Liver (tissue), 9 donors: ENCODE measurements around the gene KIAA0753. TPM values are rescaled to one million over a fixed set of nuclear protein-coding genes. Genes with fewer than 3 reads are reported as not detected.

Experiments
- DNase-seq: peaks from one replicate; pipeline ENCODE4 v3.0.0-alpha.2; 2017; ENCODE audit warnings: low spot score
- H3K27ac ChIP-seq, 2 donors: one replicate each; pipeline ENCODE4 v1.7.0; 2013; ENCODE audit warnings: inconsistent platforms in 2 of 2, low read length in 2 of 2, control low read depth in 1 of 2, low read depth in 1 of 2, mild to moderate bottlenecking in 1 of 2
- H3K27me3 ChIP-seq, 4 donors: one replicate each; pipeline versions ENCODE4 v1.6.1 to v1.7.0; 2013; ENCODE audit warnings: low read length in 3 of 4, inconsistent platforms in 1 of 4, mild to moderate bottlenecking in 1 of 4, moderate library complexity in 1 of 4; ENCODE audit not compliant: control insufficient read depth in 4 of 4, insufficient read depth in 4 of 4
- H3K36me3 ChIP-seq, 4 donors: one replicate each; pipeline versions ENCODE4 v1.6.1 to v1.7.0; 2013; ENCODE audit warnings: low read length in 3 of 4, mild to moderate bottlenecking in 3 of 4, low read depth in 1 of 4, moderate library complexity in 1 of 4; ENCODE audit not compliant: control insufficient read depth in 4 of 4, insufficient read depth in 3 of 4
- H3K4me1 ChIP-seq, 4 donors: one replicate each; pipeline versions ENCODE4 v1.6.1 to v1.7.0; 2013; ENCODE audit warnings: low read length in 3 of 4, mild to moderate bottlenecking in 3 of 4, moderate library complexity in 1 of 4; ENCODE audit not compliant: control insufficient read depth in 4 of 4, insufficient read depth in 4 of 4
- H3K4me3 ChIP-seq, 3 donors: one replicate each; pipeline versions ENCODE4 v1.6.1 to v1.7.0; 2013; ENCODE audit warnings: low read length in 3 of 3, control low read depth in 1 of 3, low read depth in 1 of 3, mild to moderate bottlenecking in 1 of 3
- H3K9ac ChIP-seq, 2 donors: one replicate each; pipeline ENCODE4 v1.7.0; 2013; ENCODE audit warnings: low read length in 2 of 2, mild to moderate bottlenecking in 2 of 2, moderate library complexity in 2 of 2, control low read depth in 1 of 2, low read depth in 1 of 2
- H3K9me3 ChIP-seq, 4 donors: one replicate each; pipeline versions ENCODE4 v1.6.1 to v1.7.0; 2013; ENCODE audit warnings: low read length in 3 of 4; ENCODE audit not compliant: control insufficient read depth in 4 of 4
- CTCF ChIP-seq: fragments of 150-350 bp; IDR thresholded peaks from 2 replicates; pipeline ENCODE4 v1.5.1; 2017; ENCODE audit warnings: improper control_type of control experiment, low read depth, low read length; ENCODE audit not compliant: missing input control
- EGR1 ChIP-seq, 2 donors: IDR thresholded peaks; 2 replicates each; pipeline ENCODE4 v1.6.1; 2016 to 2018; ENCODE audit warnings: antibody characterized with exemption in 2 of 2, low read depth in 2 of 2
- FOXA1 ChIP-seq: IDR thresholded peaks from 2 replicates; pipeline ENCODE4 v1.6.1; 2016; ENCODE audit warnings: antibody characterized with exemption
- FOXA2 ChIP-seq: IDR thresholded peaks from 2 replicates; pipeline ENCODE4 v1.6.1; 2016; ENCODE audit warnings: antibody characterized with exemption
- GABPA ChIP-seq, 2 donors: IDR thresholded peaks in 1 of 2; conservative IDR thresholded peaks in 1 of 2; 2 replicates each; pipeline ENCODE4 v1.6.1; 2016; ENCODE audit warnings: antibody characterized with exemption in 2 of 2, mild to moderate bottlenecking in 1 of 2, moderate library complexity in 1 of 2
- HNF4A ChIP-seq, 2 donors: conservative IDR thresholded peaks; 2 replicates each; pipeline ENCODE4 v1.6.1; 2016; ENCODE audit warnings: antibody characterized with exemption in 2 of 2, mild to moderate bottlenecking in 2 of 2
- HNF4G ChIP-seq: IDR thresholded peaks from 2 replicates; pipeline ENCODE4 v1.6.1; 2016; ENCODE audit warnings: antibody characterized with exemption
- JUND ChIP-seq, 2 donors: IDR thresholded peaks; 2 replicates each; pipeline ENCODE4 v1.6.1; 2016; ENCODE audit warnings: antibody characterized with exemption in 2 of 2
- NR2F2 ChIP-seq: IDR thresholded peaks from 2 replicates; pipeline ENCODE4 v1.6.1; 2016; ENCODE audit warnings: antibody characterized with exemption
- RAD21 ChIP-seq, 2 donors: IDR thresholded peaks; 2 replicates each; pipeline ENCODE4 v1.6.1; 2016; ENCODE audit warnings: antibody characterized with exemption in 2 of 2, mild to moderate bottlenecking in 2 of 2
- REST ChIP-seq: IDR thresholded peaks from 2 replicates; pipeline ENCODE4 v1.6.1; 2016; ENCODE audit warnings: antibody characterized with exemption, mild to moderate bottlenecking
- RXRA ChIP-seq, 2 donors: IDR thresholded peaks; 2 replicates each; pipeline ENCODE4 v1.6.1; 2017 to 2018; ENCODE audit warnings: antibody characterized with exemption in 2 of 2, mild to moderate bottlenecking in 1 of 2
- SP1 ChIP-seq: IDR thresholded peaks from 2 replicates; pipeline ENCODE4 v1.6.1; 2018; ENCODE audit warnings: antibody characterized with exemption, mild to moderate bottlenecking
- TAF1 ChIP-seq: conservative IDR thresholded peaks from 2 replicates; pipeline ENCODE4 v1.6.1; 2016; ENCODE audit warnings: antibody characterized with exemption, mild to moderate bottlenecking
- YY1 ChIP-seq: IDR thresholded peaks from 2 replicates; pipeline ENCODE4 v1.6.1; 2016; ENCODE audit warnings: antibody characterized with exemption, mild to moderate bottlenecking
- WGBS: extraction: QIAGEN DNeasy Blood & Tissue Kit; methylation state at CpG from one replicate; pipeline ENCODE4 v1.1.7; 2013; 5-methylcytosine and 5-hydroxymethylcytosine counted together
- polyA plus RNA-seq, 2 donors: library from polyadenylated mRNA; stranded (reverse) in 1 of 2; unstranded in 1 of 2; fragments of 200-250 nt in 1 of 2; fragments of >200 nt in 1 of 2; fragmentation: Nextera tagmentation in 1 of 2; extraction: Ambion mirVana in 1 of 2; gene quantifications; one replicate each; pipeline versions ENCODE4 v1.2.1 to v1.2.3, GENCODE V29; 2013 to 2015
- total RNA-seq, 2 donors: library from RNA; depleted of rRNA; stranded (reverse); fragments of >200 nt; gene quantifications; one replicate each; pipeline ENCODE4 v1.2.3, GENCODE V29; 2014
- TF ChIP-seq, protein P1 (sequence below): IDR thresholded peaks from 2 replicates; pipeline ENCODE4 v1.6.1; 2016; ENCODE audit warnings: antibody characterized with exemption
- TF ChIP-seq, protein P2 (sequence below): IDR thresholded peaks from 2 replicates; pipeline ENCODE4 v1.6.1; 2016; ENCODE audit warnings: antibody characterized with exemption
- TF ChIP-seq, protein P3 (sequence below): IDR thresholded peaks from 2 replicates; pipeline ENCODE4 v1.6.1; 2016; ENCODE audit warnings: antibody characterized with exemption
- donor health status: healthy.
- donor health status: healthy.
- donor health status: healthy.
- donor health status: healthy.
- donor health status: healthy.

The KIAA0753 gene
- total and polyA plus RNA-seq, 4 donors, result 2.0 to 5.9 (median 3.0) TPM

GRCh38 chr17:6571452-6571781 lies 69.1 kb downstream of the KIAA0753 start:
- Histone ChIP-seq H3K36me3 (no peaks in the 10 kb centered on the region), H3K4me3 (no peak overlapping the region), H3K4me1 (no peaks in the 10 kb centered on the region), H3K27me3 (no peaks in the 10 kb centered on the region), H3K9ac (no peak overlapping the region), H3K27ac (no peak overlapping the region), H3K9me3 (no peaks in the 10 kb centered on the region)
- DNase-seq, result no peak
- WGBS, result 92% methylated on average over 7 of the region's 7 CpGs
- no peak for TF ChIP-seq YY1
- TF ChIP-seq RAD21 (IDR thresholded peaks at IDR 0.05), result no peak
- TF ChIP-seq TAF1, result no peak
- no peak for TF ChIP-seq JUND (IDR thresholded peaks at IDR 0.05)
- TF ChIP-seq RXRA (IDR thresholded peaks at IDR 0.05), result no peak
- TF ChIP-seq CTCF, result no peak
- TF ChIP-seq REST, result no peak
- TF ChIP-seq HNF4G, result no peak
- no peak for TF ChIP-seq HNF4A (conservative IDR thresholded peaks at IDR 0.05)
- TF ChIP-seq GABPA (IDR thresholded peaks at IDR 0.05 in 1 of 2, conservative IDR thresholded peaks at IDR 0.05 in 1 of 2), result no peak
- no peak for TF ChIP-seq FOXA1
- TF ChIP-seq SP1, result no peak
- TF ChIP-seq, protein P1, sequence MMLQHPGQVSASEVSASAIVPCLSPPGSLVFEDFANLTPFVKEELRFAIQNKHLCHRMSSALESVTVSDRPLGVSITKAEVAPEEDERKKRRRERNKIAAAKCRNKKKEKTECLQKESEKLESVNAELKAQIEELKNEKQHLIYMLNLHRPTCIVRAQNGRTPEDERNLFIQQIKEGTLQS, result no peak
- TF ChIP-seq, protein P2, sequence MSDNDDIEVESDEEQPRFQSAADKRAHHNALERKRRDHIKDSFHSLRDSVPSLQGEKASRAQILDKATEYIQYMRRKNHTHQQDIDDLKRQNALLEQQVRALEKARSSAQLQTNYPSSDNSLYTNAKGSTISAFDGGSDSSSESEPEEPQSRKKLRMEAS, result no peak
- TF ChIP-seq FOXA2, result no peak
- TF ChIP-seq NR2F2, result no peak
- TF ChIP-seq, protein P3, sequence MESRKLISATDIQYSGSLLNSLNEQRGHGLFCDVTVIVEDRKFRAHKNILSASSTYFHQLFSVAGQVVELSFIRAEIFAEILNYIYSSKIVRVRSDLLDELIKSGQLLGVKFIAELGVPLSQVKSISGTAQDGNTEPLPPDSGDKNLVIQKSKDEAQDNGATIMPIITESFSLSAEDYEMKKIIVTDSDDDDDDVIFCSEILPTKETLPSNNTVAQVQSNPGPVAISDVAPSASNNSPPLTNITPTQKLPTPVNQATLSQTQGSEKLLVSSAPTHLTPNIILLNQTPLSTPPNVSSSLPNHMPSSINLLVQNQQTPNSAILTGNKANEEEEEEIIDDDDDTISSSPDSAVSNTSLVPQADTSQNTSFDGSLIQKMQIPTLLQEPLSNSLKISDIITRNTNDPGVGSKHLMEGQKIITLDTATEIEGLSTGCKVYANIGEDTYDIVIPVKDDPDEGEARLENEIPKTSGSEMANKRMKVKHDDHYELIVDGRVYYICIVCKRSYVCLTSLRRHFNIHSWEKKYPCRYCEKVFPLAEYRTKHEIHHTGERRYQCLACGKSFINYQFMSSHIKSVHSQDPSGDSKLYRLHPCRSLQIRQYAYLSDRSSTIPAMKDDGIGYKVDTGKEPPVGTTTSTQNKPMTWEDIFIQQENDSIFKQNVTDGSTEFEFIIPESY, result no peak
- TF ChIP-seq EGR1 (IDR thresholded peaks at IDR 0.05; ENCODE audit: low read depth in 2 of 2), result no peak
